Caki2 (cell line): ENCODE measurements around the gene TRMT61A. TPM values are rescaled to one million over a fixed set of nuclear protein-coding genes. Genes with fewer than 3 reads are reported as not detected.

ENCODE experiments used
- DNase-seq: peaks from one replicate; pipeline ENCODE4 v3.0.0-alpha.2; 2015; ENCODE audit warnings: low read depth
- in situ Hi-C: cut with HindIII; loops from 2 replicates; pipeline ENCODE4 v1.10.0; 2016; ENCODE audit warnings: low sequenced_read_pairs, low pct_unique_long_range_greater_than_20kb, mixed read lengths
- total RNA-seq: library from RNA; depleted of rRNA; stranded (reverse); fragments of >200 nt; shearing (Covaris generic); gene quantifications from 2 replicates; pipeline ENCODE4 v1.2.3, GENCODE V29; 2014; ENCODE audit warnings: low replicate concordance

Gene TRMT61A
- total RNA-seq, 1 experiment from 2014 or later = 14.4 TPM

GRCh38 chr14:103542605-103543088 lies 13.7 kb downstream of the TRMT61A start:
- DNase-seq = no peak
- in situ Hi-C loops = no loop called here

- in situ Hi-C loops = no loop called here
- DNase-seq = no peak
Measured at GRCh38 chr14:103543140-103543539, 14.1 kb downstream of the TRMT61A start.

- DNase-seq = no peak
- in situ Hi-C loops = no loop called here
Measured at GRCh38 chr14:103543721-103544387, 14.9 kb downstream of the TRMT61A start.

GRCh38 chr14:103544388-103545218 lies 15.6 kb downstream of the TRMT61A start:
- DNase-seq = no peak
- in situ Hi-C loops = no loop called here

- no peak for DNase-seq
- in situ Hi-C loops = no loop called here
Measured at GRCh38 chr14:103545219-103545914, 16.4 kb downstream of the TRMT61A start.

- DNase-seq = no peak
- in situ Hi-C loops = no loop called here
Measured at GRCh38 chr14:103545915-103546651, 17.1 kb downstream of the TRMT61A start.

GRCh38 chr14:103546652-103547454 lies 17.9 kb downstream of the TRMT61A start:
- in situ Hi-C loops = no loop called here
- no peak for DNase-seq

- in situ Hi-C loops = no loop called here
- DNase-seq = no peak
Measured at GRCh38 chr14:103547455-103547940, 18.5 kb downstream of the TRMT61A start.

- in situ Hi-C loops = no loop called here
- no peak for DNase-seq
Measured at GRCh38 chr14:103547941-103548462, 19.0 kb downstream of the TRMT61A start.

GRCh38 chr14:103548463-103549351 lies 19.7 kb downstream of the TRMT61A start:
- in situ Hi-C loops = no loop called here
- DNase-seq = no peak

GRCh38 chr14:103549361-103550311 lies 20.6 kb downstream of the TRMT61A start:
- DNase-seq = no peak
- in situ Hi-C loops = no loop called here

- in situ Hi-C loops = no loop called here
- peak; percentile 49 for DNase-seq
Measured at GRCh38 chr14:103550451-103551337, 21.7 kb downstream of the TRMT61A start.

GRCh38 chr14:103551338-103551762 lies 22.4 kb downstream of the TRMT61A start:
- in situ Hi-C loops = no loop called here
- DNase-seq = no peak
